Neural cell (in vitro differentiated cells): ENCODE data around the gene FAM209A.

ENCODE experiments used
- RAD21 ChIP-seq: fragments of 450-650 bp; conservative IDR thresholded peaks from 2 replicates; pipeline ENCODE4 v1.6.1; 2014; ENCODE audit warnings: antibody characterized with exemption, mild to moderate bottlenecking, moderate library complexity
- REST ChIP-seq: IDR thresholded peaks from 2 replicates; pipeline ENCODE4 v1.6.1; 2012; ENCODE audit warnings: borderline replicate concordance

GRCh38 chr20:56527521-56527920 lies 3.0 kb downstream of the FAM209A start:
- no peak for TF ChIP-seq REST
- no peak for TF ChIP-seq RAD21
